Adrenal gland (tissue), 5 donors: ENCODE data around the gene MMP24OS.

Source experiments
- POLR2A ChIP-seq, 2 donors: fragments of 450-650 bp; IDR thresholded peaks; one replicate each; pipeline ENCODE4 v1.6.1; 2017; ENCODE audit warnings: antibody characterized with exemption in 2 of 2, mild to moderate bottlenecking in 2 of 2, moderate library complexity in 1 of 2
- TF ChIP-seq, protein P1 (sequence below), 6 experiments: fragments of 450-650 bp in 4 of 6; fragments of 200-600 bp in 2 of 6; sonication (generic) in 1 of 6; IDR thresholded peaks; 1 replicate in 5 of 6; 2 replicates in 1 of 6; pipeline versions ENCODE4 v1.5.1 to v1.8.0; 2016 to 2021; ENCODE audit warnings: antibody characterized with exemption in 6 of 6, mild to moderate bottlenecking in 2 of 6, moderate library complexity in 1 of 6
- donor health status: DM: no; HTN: no; CAD: no.

DNA sequence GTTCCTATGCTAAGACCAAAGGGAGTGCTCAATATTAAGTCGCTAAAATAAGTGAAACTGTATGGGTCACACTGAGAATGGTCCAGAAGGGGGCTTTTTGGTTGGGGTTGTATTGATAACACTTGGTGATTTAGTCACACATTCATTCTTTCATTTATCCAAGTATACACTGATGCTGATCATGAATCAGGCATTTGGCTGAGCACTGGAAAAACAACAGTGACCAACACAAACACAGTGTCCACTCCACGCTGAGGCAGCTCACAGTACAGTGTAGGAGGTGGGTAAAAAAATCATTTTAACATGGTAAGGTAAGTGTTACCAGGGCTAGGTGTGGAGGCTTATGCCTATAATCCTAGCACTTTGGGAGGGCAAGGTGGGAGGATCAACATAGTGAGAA, 23.5 kb upstream of the MMP24OS start:
- TF ChIP-seq POLR2A (IDR thresholded peaks at IDR 0.05): no peak
- TF ChIP-seq, protein P1, sequence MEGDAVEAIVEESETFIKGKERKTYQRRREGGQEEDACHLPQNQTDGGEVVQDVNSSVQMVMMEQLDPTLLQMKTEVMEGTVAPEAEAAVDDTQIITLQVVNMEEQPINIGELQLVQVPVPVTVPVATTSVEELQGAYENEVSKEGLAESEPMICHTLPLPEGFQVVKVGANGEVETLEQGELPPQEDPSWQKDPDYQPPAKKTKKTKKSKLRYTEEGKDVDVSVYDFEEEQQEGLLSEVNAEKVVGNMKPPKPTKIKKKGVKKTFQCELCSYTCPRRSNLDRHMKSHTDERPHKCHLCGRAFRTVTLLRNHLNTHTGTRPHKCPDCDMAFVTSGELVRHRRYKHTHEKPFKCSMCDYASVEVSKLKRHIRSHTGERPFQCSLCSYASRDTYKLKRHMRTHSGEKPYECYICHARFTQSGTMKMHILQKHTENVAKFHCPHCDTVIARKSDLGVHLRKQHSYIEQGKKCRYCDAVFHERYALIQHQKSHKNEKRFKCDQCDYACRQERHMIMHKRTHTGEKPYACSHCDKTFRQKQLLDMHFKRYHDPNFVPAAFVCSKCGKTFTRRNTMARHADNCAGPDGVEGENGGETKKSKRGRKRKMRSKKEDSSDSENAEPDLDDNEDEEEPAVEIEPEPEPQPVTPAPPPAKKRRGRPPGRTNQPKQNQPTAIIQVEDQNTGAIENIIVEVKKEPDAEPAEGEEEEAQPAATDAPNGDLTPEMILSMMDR (IDR thresholded peaks at IDR 0.05): no peak
